ENCODE results near the gene HPCAL4.

GRCh38 chr1:39645411-39646043 is 45.7 kb downstream of the HPCAL4 start:
- TF ChIP-seq CTCF (IDR thresholded peaks at IDR 0.05) (no peak), POLR2A (IDR thresholded peaks at IDR 0.05) (no peak), POLR2AphosphoS5 (IDR thresholded peaks at IDR 0.05) (no peak)
